PC-9 (cell line): ENCODE results near the gene OGA. TPM values are rescaled to one million over a fixed set of nuclear protein-coding genes. Genes with fewer than 3 reads are reported as not detected.

Experiments used
- Bru-seq: library from RNA; stranded (reverse); fragments of 400-500 nt; gene quantifications from one replicate; lab custom pipeline; 2021; lab: Mats Ljungman, UMichigan
- BruChase-seq, 2 experiments: library from RNA; stranded (reverse); fragments of 400-500 nt; gene quantifications; one replicate each; lab custom pipeline; 2021; lab: Mats Ljungman, UMichigan
- BruUV-seq: library from RNA; stranded (reverse); fragments of 400-500 nt; replicated peaks from 2 replicates; lab custom pipeline; 2021; lab: Mats Ljungman, UMichigan
- CTCF ChIA-PET: fragments of 300-600 bp; sonication (Branson Sonifier 250); formaldehyde crosslinking; loops from one replicate; lab custom pipeline; 2022; ENCODE audit warnings: antibody characterized with exemption; lab: Charles Lee
- POLR2A ChIA-PET: fragments of 300-600 bp; sonication (Branson Sonifier 250); formaldehyde crosslinking; loops from one replicate; lab custom pipeline; 2022; ENCODE audit warnings: antibody characterized with exemption; ENCODE audit not compliant: unreplicated experiment; lab: Charles Lee
- DNase-seq, 2 experiments: peaks; one replicate each; pipeline versions ENCODE4 v3.0.0 to v3.0.0-alpha.2; 2015 to 2022; ENCODE audit warnings: mixed read lengths in 1 of 2
- H2AFZ ChIP-seq: fragments of 200-600 bp; sonication (generic); 2 replicates; pipeline ENCODE4 v1.8.1; 2017; ENCODE audit warnings: antibody characterized with exemption
- H3F3A ChIP-seq: fragments of 200-600 bp; sonication (generic); 2 replicates; pipeline ENCODE4 v1.8.1; 2017; ENCODE audit warnings: antibody characterized with exemption, mild to moderate bottlenecking, low read depth; ENCODE audit not compliant: insufficient read depth
- H3K27ac ChIP-seq: fragments of 200-600 bp; sonication (generic); 2 replicates; pipeline ENCODE4 v1.6.1; 2016; ENCODE audit warnings: mixed run types
- H3K27me3 ChIP-seq: fragments of 200-600 bp; sonication (generic); 2 replicates; pipeline ENCODE4 v1.6.1; 2016; ENCODE audit warnings: low read depth, mixed run types; ENCODE audit not compliant: insufficient read depth
- H3K36me3 ChIP-seq: fragments of 200-600 bp; sonication (generic); 2 replicates; pipeline ENCODE4 v1.6.1; 2016; ENCODE audit warnings: low read depth, mixed run types
- H3K4me1 ChIP-seq: fragments of 200-600 bp; sonication (generic); replicated peaks from 2 replicates; pipeline ENCODE4 v1.6.1; 2016; ENCODE audit warnings: mixed run types; ENCODE audit not compliant: insufficient read depth
- H3K4me2 ChIP-seq: fragments of 200-600 bp; sonication (generic); 2 replicates; pipeline ENCODE4 v1.6.1; 2017; ENCODE audit warnings: mixed run types
- H3K4me3 ChIP-seq: fragments of 200-600 bp; sonication (generic); 2 replicates; pipeline ENCODE4 v1.6.1; 2016; ENCODE audit warnings: mixed run types
- H3K79me2 ChIP-seq: fragments of 200-600 bp; sonication (generic); 2 replicates; pipeline ENCODE4 v1.6.1; 2017; ENCODE audit warnings: low read depth, mixed run types
- H3K9me2 ChIP-seq: fragments of 200-600 bp; sonication (generic); 2 replicates; pipeline ENCODE4 v1.8.1; 2017; ENCODE audit warnings: mild to moderate bottlenecking; ENCODE audit not compliant: insufficient read depth
- H3K9me3 ChIP-seq: fragments of 200-600 bp; sonication (generic); 2 replicates; pipeline ENCODE4 v1.8.1; 2016; ENCODE audit warnings: low read depth; ENCODE audit not compliant: insufficient read depth
- H4K20me1 ChIP-seq: fragments of 200-600 bp; sonication (generic); 2 replicates; pipeline ENCODE4 v1.8.1; 2017; ENCODE audit not compliant: insufficient read depth
- EZH2 ChIP-seq: fragments of 200-600 bp; sonication (generic); IDR thresholded peaks from 2 replicates; pipeline ENCODE4 v1.8.0; 2017; ENCODE audit warnings: antibody characterized with exemption, low read depth
- intact Hi-C: fragments of 100-400 bp; cut with micrococcal nuclease; formaldehyde crosslinking; loops from one replicate; pipeline ENCODE4 v1.10.0; 2022; ENCODE audit not compliant: unreplicated experiment
- long read RNA-seq: library from polyadenylated mRNA; stranded (forward); transcript quantifications from one replicate; pipeline ENCODE4 v2.0.0, GENCODE V29; 2022
- total RNA-seq: library from RNA; stranded (reverse); gene quantifications from 2 replicates; pipeline ENCODE4 v1.2.3, GENCODE V29; 2021
- TF ChIP-seq, protein P1 (sequence below): fragments of 200-600 bp; sonication (generic); conservative IDR thresholded peaks from 2 replicates; pipeline ENCODE4 v1.6.1; 2017; ENCODE audit warnings: mixed run types, antibody characterized with exemption, mild to moderate bottlenecking, moderate library complexity

OGA gene
- 79.8 and 82.0 TPM in 2 replicates for total RNA-seq
- Bru-seq, nascent RNA = percentile 93 among the genes with signal in this experiment
- percentile 98 among the genes with signal in this experiment for BruChase-seq, experiment 1, labeled RNA remaining after a 2-hour chase
- BruChase-seq, experiment 2, labeled RNA remaining after a 6-hour chase = percentile 94 among the genes with signal in this experiment
- long read RNA-seq, full-length matches to known transcripts = 17 of 40 reads
- long read RNA-seq, partial matches to known transcripts = 14 of 40 reads
- long read RNA-seq, other reads (novel, unspliced or antisense) = 9 of 40 reads

DNA sequence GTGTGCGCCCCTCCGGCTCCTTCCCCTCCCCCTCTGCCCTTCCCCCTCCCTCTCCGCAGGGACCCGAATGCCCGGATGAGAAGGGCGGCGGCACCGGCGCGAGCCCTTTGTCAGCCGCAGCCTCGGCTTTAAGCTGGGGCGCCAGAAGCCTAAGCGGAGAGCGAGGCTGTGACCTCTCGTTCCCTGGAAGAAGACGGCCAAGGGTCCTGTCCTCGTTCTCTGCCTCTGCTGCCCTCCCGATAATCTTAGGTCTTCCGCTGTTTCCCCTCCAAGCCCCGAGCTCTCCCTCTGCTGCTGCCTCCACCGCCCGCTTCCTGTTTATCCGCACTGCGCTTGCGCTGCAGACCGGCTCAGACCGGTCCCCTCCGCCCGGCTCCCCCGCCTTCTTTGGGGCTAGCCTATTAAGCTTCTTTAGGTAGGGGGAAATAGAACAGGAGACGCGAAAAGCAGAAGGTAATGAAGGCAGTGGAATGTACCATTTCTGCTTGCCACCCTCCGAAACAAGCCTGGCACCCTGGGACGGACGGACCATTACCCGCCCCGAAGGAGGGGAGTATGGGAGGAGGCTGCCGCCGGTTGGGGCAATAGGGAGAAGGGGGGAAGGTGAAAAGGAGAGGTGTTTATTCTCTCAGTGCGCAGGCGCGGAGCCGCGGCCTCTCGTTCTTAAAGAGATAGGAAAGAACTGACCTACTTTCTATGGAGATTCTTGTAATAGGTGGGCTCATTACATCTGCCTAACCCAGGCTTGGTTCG, at the start of gene OGA:
Gene OGA (minus strand): TSS at position 326 of the 753 bp plus-strand sequence. CDS start 422 bp downstream, outside the sequence.
- no peaks in the 10 kb centered on the region for H3K9me2 ChIP-seq
- peak within 1 kb of the TSS; percentile 76 for H2AFZ ChIP-seq
- BruUV-seq = no TSS peak
- H3K4me2 ChIP-seq = peak within 1 kb of the TSS; percentile 99
- H3K79me2 ChIP-seq = peaks cover 49% of the 10 kb centered on the region
- peak within 1 kb of the TSS; percentile 73 for H3K27ac ChIP-seq
- ChIA-PET POLR2A (interaction anchor here (0.5 to 0.7 kb wide), 6 partner anchors 11 to 254 kb away, joined by 3 to 9 read pairs (median 4); no protein-coding TSS in a partner anchor), CTCF (no interaction called here)
- H3K9me3 ChIP-seq = no peaks in the 10 kb centered on the region
- no peaks in the 10 kb centered on the region for H3K36me3 ChIP-seq
- intact Hi-C loops = loop anchor here (2.0 kb wide), 1 partner anchor 239 kb away; the partner anchor contains the start of gene ARMH3
- peaks cover 8% of the 10 kb centered on the region; the same call in 1 of the 2 replicates for H3F3A ChIP-seq
- peaks cover 40% of the 10 kb centered on the region for H4K20me1 ChIP-seq
- H3K4me3 ChIP-seq = peak within 1 kb of the TSS; percentile 77
- TF ChIP-seq EZH2 = no peak
- peaks cover 28% of the 10 kb centered on the region for H3K4me1 ChIP-seq
- peak; percentile 94 to 95 for DNase-seq
- no peaks in the 10 kb centered on the region for H3K27me3 ChIP-seq

DNA sequence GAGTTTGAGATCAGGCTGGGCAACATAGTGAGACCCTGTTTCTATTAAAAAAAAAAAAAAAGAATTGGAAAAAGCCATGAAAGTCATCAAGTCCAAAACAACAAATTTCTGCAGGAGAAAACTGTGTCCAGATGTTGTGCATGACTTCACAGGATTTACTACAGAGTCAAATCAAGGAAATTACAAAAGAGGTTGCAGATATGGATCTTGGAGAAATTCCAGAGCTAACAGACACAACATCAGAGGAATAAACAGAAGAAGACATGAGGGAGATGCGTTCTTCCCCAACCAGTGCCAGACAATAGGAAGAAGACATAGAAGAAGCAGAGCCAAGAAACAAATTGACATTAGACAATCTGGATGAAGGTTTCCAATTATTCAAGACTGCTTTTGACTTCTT, 49.7 kb upstream of the OGA start:
- no peaks in the 10 kb centered on the region for H3K9me3 ChIP-seq

DNA sequence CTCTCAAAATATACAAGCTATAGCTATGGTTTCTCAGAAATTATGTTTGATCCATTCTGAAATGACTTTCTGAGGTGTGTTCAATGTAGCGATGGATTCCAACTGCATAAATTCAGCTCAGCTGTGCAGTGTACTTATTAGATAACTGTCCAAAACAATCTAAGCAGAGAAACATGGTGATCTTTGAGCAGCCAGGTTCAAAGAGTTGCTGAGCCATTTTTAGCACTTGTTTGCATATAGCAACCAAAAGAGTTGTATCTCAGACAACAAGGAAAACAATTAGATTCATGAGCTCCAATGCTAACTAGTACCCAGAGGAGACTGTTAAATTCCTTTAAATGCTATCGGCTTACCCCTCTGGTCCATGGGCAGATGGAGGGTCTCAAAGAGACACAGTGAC, 41.3 kb upstream of the OGA start:
- BruUV-seq = no TSS peak
- peaks cover 6% of the 10 kb centered on the region; the same call in 1 of the 2 replicates for H3K9me3 ChIP-seq
- intact Hi-C loops = no loop called here

More for the DNA sequence above, 49.7 kb upstream of the OGA start:
- TF ChIP-seq EZH2 = no peak
- TF ChIP-seq, protein P1, sequence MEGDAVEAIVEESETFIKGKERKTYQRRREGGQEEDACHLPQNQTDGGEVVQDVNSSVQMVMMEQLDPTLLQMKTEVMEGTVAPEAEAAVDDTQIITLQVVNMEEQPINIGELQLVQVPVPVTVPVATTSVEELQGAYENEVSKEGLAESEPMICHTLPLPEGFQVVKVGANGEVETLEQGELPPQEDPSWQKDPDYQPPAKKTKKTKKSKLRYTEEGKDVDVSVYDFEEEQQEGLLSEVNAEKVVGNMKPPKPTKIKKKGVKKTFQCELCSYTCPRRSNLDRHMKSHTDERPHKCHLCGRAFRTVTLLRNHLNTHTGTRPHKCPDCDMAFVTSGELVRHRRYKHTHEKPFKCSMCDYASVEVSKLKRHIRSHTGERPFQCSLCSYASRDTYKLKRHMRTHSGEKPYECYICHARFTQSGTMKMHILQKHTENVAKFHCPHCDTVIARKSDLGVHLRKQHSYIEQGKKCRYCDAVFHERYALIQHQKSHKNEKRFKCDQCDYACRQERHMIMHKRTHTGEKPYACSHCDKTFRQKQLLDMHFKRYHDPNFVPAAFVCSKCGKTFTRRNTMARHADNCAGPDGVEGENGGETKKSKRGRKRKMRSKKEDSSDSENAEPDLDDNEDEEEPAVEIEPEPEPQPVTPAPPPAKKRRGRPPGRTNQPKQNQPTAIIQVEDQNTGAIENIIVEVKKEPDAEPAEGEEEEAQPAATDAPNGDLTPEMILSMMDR = no peak
- POLR2A ChIA-PET = no interaction called here
- H3K36me3 ChIP-seq = no peaks in the 10 kb centered on the region
- no peak overlapping the region for H3K27ac ChIP-seq
- no peaks in the 10 kb centered on the region for H3F3A ChIP-seq
- H2AFZ ChIP-seq = no peak overlapping the region
- H3K4me1 ChIP-seq = no peaks in the 10 kb centered on the region
- CTCF ChIA-PET = no interaction called here
- no peaks in the 10 kb centered on the region for H4K20me1 ChIP-seq
- BruUV-seq = no TSS peak
- H3K4me2 ChIP-seq = no peak overlapping the region
- no peak for DNase-seq
- no peaks in the 10 kb centered on the region for H3K79me2 ChIP-seq
- H3K9me2 ChIP-seq = no peaks in the 10 kb centered on the region
- intact Hi-C loops = no loop called here
- H3K27me3 ChIP-seq = no peaks in the 10 kb centered on the region
- no peak overlapping the region for H3K4me3 ChIP-seq

More for the DNA sequence above, 41.3 kb upstream of the OGA start:
- Histone ChIP-seq H4K20me1 (no peaks in the 10 kb centered on the region), H3F3A (no peaks in the 10 kb centered on the region), H2AFZ (no peak overlapping the region), H3K4me2 (no peak overlapping the region), H3K9me2 (no peaks in the 10 kb centered on the region), H3K79me2 (no peaks in the 10 kb centered on the region), H3K4me3 (no peak overlapping the region), H3K27ac (no peak overlapping the region), H3K27me3 (no peaks in the 10 kb centered on the region), H3K4me1 (no peaks in the 10 kb centered on the region), H3K36me3 (no peaks in the 10 kb centered on the region)
- TF ChIP-seq EZH2 = no peak
- TF ChIP-seq, protein P1 = no peak
- ChIA-PET POLR2A (interaction anchor here (0.6 kb wide), 1 partner anchor 272 kb away, joined by 5 read pairs; the partner anchor contains the start of genes DPCD and POLL), CTCF (no interaction called here)
- no peak for DNase-seq
